GM21381 (cell line): ENCODE data around the gene ACACB.

Source experiments
- ATAC-seq: cut with Tn5 transposase; IDR thresholded peaks from one replicate; pipeline ENCODE4 v1.9.1; 2021; ENCODE audit warnings: mild to moderate bottlenecking, moderate library complexity; ENCODE audit not compliant: unreplicated experiment

ACACB gene

DNA sequence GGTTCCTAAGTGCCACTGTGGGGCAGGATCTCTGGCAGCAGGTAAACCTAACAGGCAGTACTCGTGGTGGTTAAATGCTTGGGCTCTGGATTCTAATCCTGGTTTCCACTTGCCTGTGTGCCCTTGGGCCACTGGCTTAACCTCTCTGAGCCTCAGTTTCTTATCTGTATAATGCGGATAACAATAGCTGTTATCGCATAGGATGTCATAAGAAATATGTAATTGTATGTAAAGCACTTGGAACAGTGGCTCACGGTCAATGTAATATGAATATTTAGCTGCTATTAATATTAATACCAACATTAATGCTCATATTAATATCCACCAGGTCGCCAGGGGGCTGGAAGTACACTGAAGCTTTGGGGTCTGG lies 175.9 kb downstream of the ACACB start:
- ATAC-seq = no peak

GRCh38 chr12:109293106-109293505 lies 176.7 kb downstream of the ACACB start:
- no peak for ATAC-seq

DNA sequence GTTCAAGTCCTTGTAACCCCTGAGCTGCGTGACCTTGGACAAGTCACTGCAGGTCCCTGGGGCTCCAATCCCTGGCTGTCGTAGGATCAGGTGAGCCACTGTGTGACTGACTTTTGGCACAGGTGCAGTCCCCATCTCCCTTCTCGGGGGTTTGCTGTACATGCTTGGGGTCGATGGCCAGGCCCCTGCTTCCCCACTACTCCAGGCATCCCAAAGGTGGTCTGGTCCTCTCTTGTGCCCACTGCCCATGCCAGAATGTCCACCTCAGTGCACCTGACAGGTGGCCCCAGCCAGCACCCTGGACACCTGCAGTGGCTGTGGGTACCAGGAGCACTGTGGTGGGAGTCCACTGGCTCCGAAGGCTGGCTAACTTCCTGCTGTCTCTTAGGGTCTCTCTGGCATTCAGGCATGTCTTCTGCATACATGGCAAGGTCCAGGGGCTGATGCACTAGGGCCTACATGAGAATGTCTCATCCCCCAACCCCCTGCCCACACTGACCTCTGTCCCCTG lies 178.0 kb downstream of the ACACB start:
- no peak for ATAC-seq

- ATAC-seq = no peak
Measured at GRCh38 chr12:109295764-109296425, 179.5 kb downstream of the ACACB start.

GRCh38 chr12:109296431-109296830 lies 180.0 kb downstream of the ACACB start:
- ATAC-seq = no peak

DNA sequence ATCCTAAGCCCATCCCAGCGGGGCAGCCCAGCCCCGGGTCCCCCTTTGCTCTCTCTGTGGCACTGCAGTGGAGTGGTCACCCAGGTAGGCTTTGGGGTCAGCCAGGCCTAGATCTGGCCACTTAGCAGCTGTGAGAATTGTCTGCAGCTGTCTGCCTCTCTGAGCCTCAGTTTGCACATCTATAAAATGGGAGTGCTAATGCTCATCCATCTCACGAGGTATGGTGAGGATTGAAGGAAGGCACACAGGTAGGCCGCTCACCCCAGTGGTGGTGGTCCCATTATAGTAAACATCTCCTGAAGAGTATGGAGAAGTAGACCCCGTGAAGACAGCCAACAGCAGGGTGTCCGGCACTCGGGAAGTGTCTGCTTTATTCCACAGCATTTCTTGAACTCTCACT lies 183.5 kb downstream of the ACACB start:
- no peak for ATAC-seq

- ATAC-seq = no peak
Measured at GRCh38 chr12:109301643-109302168, 185.3 kb downstream of the ACACB start.

DNA sequence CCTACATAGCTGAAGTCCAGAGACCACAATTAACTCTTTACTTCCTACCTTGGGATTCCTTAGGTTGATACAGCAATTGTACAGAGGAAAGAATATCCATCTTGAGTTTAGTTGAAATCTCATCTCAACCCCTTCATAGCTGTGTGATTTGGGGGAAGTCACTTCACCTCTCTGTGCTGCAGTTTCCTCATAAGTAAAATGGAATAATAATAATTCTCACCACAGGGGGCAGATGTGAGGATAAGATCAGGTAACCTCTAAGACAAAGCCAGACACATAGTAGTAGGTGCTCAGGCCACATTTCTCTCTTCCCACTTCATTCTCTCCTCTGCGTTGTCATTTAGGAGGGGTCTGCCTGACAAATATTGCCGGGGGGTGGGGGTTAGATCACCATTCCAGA lies 186.0 kb downstream of the ACACB start:
- no peak for ATAC-seq

DNA sequence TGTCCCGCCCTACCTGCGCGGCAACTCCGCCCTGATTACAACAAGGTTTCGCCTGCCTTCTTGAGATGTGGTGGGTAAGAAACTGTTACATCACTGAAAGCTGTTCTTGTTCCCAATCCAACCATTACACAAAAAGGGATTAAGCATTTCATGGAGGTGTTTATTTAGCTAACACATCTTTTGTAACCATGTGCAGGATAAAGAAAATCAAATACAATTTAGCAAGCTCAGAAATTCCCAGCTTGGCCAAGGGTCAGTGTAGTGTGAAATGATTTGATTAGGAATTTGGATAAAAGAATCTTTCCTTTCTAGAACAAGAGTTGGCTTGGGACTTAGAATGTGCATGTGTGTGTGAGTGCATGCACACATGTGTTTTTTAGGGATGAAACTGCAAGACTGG lies 186.4 kb downstream of the ACACB start:
- ATAC-seq = no peak

- ATAC-seq = no peak
Measured at GRCh38 chr12:109304485-109304884, 188.1 kb downstream of the ACACB start.

- no peak for ATAC-seq
Measured at GRCh38 chr12:109305547-109305946, 189.2 kb downstream of the ACACB start.

- no peak for ATAC-seq
Measured at GRCh38 chr12:109307051-109307450, 190.7 kb downstream of the ACACB start.

DNA sequence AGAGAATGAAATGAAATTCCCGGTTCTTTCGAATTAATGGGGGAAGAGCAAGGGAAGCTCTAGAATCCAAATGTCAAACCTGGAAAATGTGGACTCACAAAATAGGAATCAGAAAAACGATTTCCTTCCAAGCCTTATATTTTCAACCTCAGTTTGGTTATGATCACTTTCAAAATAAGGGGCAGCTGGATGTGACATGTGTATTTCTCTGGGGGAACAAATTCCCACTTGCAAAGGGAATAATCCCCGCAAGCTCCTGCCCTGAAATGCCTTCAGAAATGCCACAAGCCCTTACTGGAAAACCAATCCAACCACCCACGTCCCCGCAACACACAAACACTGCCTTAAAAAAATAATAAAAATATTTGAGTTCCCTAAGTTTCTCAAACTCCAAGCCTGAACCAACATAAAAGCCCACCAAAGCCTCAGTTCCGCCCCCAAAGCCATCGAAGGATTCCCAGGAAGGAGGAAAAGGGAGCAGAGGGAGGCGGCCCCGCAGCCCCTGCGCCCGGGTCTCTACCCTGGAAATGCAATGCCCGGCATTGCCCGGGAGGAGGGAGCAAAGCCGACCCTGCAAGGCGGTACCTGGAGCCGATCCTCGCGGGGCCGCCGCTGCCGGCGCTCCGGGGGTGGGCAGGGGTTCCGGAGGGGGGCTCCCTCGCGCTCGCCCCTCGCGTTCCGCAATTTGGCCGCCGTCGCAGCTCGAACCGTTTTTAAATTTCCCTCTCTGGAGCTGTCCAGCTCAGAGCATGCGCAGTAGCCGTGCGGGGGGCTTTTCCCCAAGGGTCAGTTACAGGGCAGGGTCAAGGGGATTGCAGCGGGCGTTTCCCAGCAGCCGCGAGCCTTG lies 192.4 kb downstream of the ACACB start, which contains the start of gene FOXN4:
Gene FOXN4, minus strand, starts transcription at position 751 of the 847 bp plus-strand sequence. CDS start 963 bp downstream, outside the sequence.
- no peak for ATAC-seq

DNA sequence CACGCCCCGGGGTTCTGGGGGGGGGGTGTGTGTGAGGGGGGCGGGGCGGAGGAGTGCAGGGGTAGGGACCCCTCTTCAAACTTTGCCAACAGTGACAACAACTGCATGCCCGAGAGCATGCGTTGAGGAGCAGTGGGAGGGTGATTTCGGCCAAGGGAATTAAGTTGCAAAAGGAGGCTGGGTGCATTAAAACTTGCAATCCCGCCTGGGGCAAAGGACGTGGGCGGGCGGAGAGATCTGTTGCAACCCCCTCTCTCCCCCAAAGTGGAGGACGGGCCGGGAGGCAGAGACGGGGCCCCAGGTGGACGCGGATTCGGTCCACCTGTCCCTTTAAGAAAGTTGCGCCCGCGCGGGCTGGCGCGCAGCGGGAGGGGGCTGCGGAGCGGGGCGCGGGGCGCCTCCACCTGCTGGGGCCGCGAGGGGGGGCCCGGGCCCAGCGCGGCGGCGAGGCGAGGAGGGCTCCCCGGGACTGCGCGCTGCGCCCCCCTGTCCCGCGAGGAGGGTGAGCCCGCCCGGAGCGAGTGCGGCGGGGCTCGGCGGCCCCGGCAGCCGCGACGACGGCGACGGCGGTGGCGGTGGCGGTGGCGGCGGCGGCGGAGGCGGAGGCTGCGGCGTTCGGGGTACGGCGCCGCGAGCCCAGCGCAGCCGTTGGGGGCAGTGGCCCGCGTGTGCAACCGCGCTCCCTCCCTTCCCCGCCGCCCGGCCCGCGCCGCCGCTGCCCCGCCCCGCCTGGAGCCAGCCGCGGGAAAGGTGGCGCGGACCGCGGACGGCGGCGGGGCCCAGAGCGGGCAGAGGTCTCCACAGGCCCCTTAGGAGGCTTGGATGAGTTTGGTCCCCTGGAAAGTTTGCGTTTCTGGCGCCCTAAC lies 193.2 kb downstream of the ACACB start:
- no peak for ATAC-seq

GRCh38 chr12:109310247-109311125 lies 194.1 kb downstream of the ACACB start:
- no peak for ATAC-seq
